ENCODE measurements around the gene MXD4. TPM values are rescaled to one million over a fixed set of nuclear protein-coding genes. Genes with fewer than 3 reads are reported as not detected.

Gene MXD4
- total and polyA plus RNA-seq, 12 donors, result 13.9 to 245 (median 96.4) TPM

DNA sequence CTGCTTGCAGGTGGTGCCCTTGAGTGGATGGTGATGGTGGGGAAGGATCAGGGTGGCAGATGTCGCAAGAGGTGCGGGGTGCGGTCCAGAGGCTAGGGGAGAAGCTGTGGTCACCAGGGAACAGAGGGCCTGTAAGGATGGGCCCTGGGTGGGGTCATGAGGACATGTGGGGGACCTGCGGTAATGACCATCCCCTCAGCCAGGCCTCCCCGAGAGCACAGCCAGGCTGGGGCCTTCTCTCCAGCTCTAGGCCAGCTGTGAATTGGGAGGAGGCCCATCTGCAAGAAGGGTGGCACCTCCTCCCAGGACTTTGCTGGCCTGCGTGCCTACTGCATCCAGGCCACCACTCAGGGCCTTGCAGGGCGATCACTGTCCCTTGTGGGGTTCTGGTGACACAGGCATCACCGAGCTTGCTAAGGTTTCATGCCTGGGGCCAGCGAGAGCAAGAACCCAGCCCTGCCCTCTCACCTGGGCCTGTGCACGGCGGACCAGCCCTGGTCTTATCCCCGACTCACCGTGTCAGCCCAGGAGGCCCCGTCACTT is 34.1 kb upstream of the MXD4 start:
- H3K4me3 ChIP-seq, result no peak overlapping the region
- H3K36me3 ChIP-seq (replicated peaks in 1 of 2), result no peaks in the 10 kb centered on the region
- H3K9me3 ChIP-seq (replicated peaks in 1 of 3), result no peaks in the 10 kb centered on the region
- H3K4me1 ChIP-seq (replicated peaks in 1 of 2), result peaks cover 8 to 24% of the 10 kb centered on the region in 2 donors
- intact Hi-C loops (cut with DNase I), result no loop called here
- no peak overlapping the region for H3K27ac ChIP-seq
- TF ChIP-seq, protein P1, sequence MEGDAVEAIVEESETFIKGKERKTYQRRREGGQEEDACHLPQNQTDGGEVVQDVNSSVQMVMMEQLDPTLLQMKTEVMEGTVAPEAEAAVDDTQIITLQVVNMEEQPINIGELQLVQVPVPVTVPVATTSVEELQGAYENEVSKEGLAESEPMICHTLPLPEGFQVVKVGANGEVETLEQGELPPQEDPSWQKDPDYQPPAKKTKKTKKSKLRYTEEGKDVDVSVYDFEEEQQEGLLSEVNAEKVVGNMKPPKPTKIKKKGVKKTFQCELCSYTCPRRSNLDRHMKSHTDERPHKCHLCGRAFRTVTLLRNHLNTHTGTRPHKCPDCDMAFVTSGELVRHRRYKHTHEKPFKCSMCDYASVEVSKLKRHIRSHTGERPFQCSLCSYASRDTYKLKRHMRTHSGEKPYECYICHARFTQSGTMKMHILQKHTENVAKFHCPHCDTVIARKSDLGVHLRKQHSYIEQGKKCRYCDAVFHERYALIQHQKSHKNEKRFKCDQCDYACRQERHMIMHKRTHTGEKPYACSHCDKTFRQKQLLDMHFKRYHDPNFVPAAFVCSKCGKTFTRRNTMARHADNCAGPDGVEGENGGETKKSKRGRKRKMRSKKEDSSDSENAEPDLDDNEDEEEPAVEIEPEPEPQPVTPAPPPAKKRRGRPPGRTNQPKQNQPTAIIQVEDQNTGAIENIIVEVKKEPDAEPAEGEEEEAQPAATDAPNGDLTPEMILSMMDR (IDR thresholded peaks at IDR 0.05), result no peak
- no peak for TF ChIP-seq POLR2A (IDR thresholded peaks at IDR 0.05)
- H3K27me3 ChIP-seq, result no peaks in the 10 kb centered on the region
- 90 to 98% (median 92%) methylated on average over 11 to 14 of the region's 14 CpGs for WGBS, 4 donors
- peak in 1 of 7 donors; percentile 49 for DNase-seq

DNA sequence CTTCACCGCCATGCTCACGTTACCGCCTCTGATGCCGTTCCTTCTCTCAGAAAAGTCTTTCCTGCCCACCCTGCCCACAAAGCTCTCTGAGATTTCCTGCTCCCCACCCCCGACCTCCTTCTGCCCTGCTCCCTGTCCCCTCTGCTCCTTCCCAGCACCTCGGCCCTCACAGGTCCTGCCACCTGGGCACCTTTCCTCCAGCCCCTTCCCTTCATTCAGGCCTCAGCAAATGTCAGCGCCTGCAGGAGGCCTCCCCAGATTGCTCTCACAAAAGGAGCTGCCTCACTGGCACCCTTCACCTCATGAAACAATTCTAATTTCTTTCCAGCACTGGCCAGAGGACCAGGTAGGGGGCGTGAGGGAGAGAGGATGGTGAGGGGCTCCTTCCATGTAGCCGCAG is 33.6 kb upstream of the MXD4 start:
- intact Hi-C loops (cut with DNase I), result no loop called here
- Histone ChIP-seq H3K4me1 (replicated peaks in 1 of 2) (peaks cover 8 to 24% of the 10 kb centered on the region in 2 donors), H3K27ac (no peak overlapping the region), H3K27me3 (no peaks in the 10 kb centered on the region), H3K9me3 (replicated peaks in 1 of 3) (no peaks in the 10 kb centered on the region), H3K36me3 (replicated peaks in 1 of 2) (no peaks in the 10 kb centered on the region), H3K4me3 (no peak overlapping the region)
- peak in 1 of 7 donors; percentile 43 for DNase-seq
- WGBS, 4 donors, result 82 to 91% (median 87%) methylated on average over 9 of the region's 9 CpGs
- TF ChIP-seq, protein P1 (IDR thresholded peaks at IDR 0.05), result no peak

DNA sequence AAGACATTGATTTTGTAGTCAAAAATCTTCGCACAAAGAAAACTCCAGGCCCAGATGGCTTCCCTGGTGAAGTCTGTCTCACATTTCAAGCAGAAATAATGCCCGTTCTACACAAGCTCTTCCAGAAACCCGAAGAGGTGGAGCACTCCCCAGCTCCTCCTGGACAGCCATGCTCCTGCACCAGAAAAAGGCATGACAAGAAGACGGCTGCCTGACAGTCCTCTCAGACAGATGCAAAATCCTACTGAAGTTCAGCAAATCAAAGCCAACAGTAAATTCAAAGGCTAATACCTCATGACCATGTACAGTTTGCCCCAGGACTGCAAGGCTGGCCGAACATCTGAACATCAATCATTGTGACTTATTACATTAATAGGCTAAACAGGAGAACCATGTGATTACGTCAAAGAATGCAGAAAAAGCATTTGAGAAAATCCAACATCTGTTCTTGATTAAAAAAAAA is 30.8 kb upstream of the MXD4 start:
- WGBS, 4 donors, result 57 to 75% (median 60%) methylated on average over 6 of the region's 6 CpGs
- Histone ChIP-seq H3K36me3 (replicated peaks in 1 of 2) (no peaks in the 10 kb centered on the region), H3K27ac (peak overlapping the region in 1 of 5 donors; percentile 26), H3K9me3 (replicated peaks in 1 of 3) (no peaks in the 10 kb centered on the region), H3K4me1 (replicated peaks in 1 of 2) (peaks cover 8 to 21% of the 10 kb centered on the region in 2 donors), H3K4me3 (no peak overlapping the region), H3K27me3 (no peaks in the 10 kb centered on the region)
- intact Hi-C loops (cut with DNase I), result no loop called here
- no peak for TF ChIP-seq POLR2A (IDR thresholded peaks at IDR 0.05)
- TF ChIP-seq, protein P1 (IDR thresholded peaks at IDR 0.05), result no peak
- peak in 2 of 7 donors; percentile 14 to 56 for DNase-seq

DNA sequence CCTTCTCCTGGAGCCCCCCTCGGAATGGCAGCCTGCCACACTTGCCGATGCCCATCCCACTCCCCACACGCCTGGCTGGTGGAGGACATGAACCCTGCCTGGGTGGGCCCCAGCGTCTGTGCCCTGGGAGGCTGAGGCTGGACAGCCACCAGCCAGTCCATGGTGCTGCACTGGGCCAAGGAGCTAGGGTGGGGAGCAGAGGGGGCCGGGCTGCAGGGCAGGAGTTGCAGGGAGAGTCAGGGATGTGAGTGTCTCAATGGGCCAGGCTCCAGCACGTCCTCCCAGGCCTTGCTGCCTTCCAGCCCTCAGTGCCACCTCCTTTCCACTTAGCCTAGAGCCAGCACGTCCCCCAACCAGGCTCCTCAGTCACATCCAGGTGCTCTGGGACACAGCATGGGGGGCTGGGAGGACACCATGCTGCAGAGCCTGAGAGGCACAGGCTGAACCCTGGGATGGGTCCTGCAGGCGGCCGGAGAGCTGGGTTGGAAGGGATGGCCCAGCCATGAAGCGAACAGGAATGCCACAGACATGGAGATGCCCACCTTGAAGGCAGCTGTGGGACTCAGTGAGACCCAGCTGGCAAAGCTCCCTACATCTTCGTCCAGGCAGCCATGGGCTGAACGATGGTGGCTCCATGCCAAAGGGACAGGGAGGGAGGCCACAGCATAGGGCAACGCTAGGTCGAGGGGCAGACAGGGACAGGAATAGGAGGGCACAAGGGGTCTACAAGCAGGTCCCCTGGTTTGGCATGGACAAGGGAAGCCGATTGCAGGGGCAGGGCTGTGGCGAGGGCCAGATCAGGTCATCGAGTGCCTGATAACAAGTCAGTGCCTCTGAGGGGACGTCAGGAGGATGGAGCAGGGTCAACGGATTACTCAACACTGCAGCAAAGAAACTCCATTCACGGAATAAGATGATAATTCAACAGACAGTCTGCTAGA is 30.1 kb upstream of the MXD4 start:
- Histone ChIP-seq H3K4me1 (replicated peaks in 1 of 2) (peaks cover 8 to 21% of the 10 kb centered on the region in 2 donors), H3K27me3 (no peaks in the 10 kb centered on the region), H3K4me3 (no peak overlapping the region), H3K36me3 (replicated peaks in 1 of 2) (no peaks in the 10 kb centered on the region), H3K9me3 (replicated peaks in 1 of 3) (no peaks in the 10 kb centered on the region), H3K27ac (peak overlapping the region in 1 of 5 donors; percentile 26)
- DNase-seq, result peak in 4 of 7 donors; percentile 19 to 50 (median 33)
- 70 to 83% (median 76%) methylated on average over 13 to 20 of the region's 20 CpGs for WGBS, 4 donors
- TF ChIP-seq POLR2A (IDR thresholded peaks at IDR 0.05), result no peak
- TF ChIP-seq, protein P1 (IDR thresholded peaks at IDR 0.05), result no peak
- intact Hi-C loops (cut with DNase I), result no loop called here

Data from adrenal gland (tissue), 12 donors.